Testis (tissue), 2 donors: ENCODE data around the gene SLC9A6.

Experiments used
- CTCF ChIP-seq, 3 experiments: fragments of 450-650 bp in 2 of 3; fragments of 200-600 bp in 1 of 3; sonication (generic) in 1 of 3; IDR thresholded peaks; one replicate each; pipeline ENCODE4 v1.5.1; 2016 to 2019; ENCODE audit warnings: antibody characterized with exemption in 3 of 3, mild to moderate bottlenecking in 2 of 3, moderate library complexity in 1 of 3
- POLR2A ChIP-seq: fragments of 450-650 bp; IDR thresholded peaks from one replicate; pipeline ENCODE4 v1.6.1; 2017; ENCODE audit warnings: antibody characterized with exemption, mild to moderate bottlenecking, moderate library complexity

DNA sequence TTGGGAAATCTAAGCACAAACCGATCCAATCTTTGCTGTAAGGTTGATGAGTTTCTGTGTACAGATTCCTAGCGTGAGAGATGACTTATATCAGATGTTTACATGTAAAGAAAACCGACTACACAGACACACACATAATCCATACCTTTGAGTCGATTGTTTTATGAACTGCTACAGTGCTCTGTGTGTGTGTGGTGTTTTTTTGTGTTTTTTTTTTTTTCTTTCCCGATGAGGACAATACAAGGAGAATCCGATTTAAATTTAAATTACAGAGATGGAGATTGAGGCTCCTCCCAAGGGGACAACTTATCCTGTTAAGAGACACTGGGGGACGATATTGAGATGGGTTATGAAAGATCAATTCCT lies 461 bp upstream of the SLC9A6 start:
- TF ChIP-seq POLR2A: no peak
- no peak for TF ChIP-seq CTCF (IDR thresholded peaks at IDR 0.05)
